NCI-H748 (cell line): ENCODE data around the gene EXOSC10.
"Not testable (repeated sequence)": the region's sequence is repeated elsewhere in the genome, so short reads cannot be mapped to it uniquely, and the experiment has no call there.

Source experiments
- DNase-seq: peaks from one replicate; lab custom pipeline; 2025; ENCODE audit not compliant: unreplicated experiment; lab: John Stamatoyannopoulos, UW

Gene EXOSC10

GRCh38 chr1:11109047-11109760 lies 9.5 kb upstream of the EXOSC10 start:
- DNase-seq: no peak

GRCh38 chr1:11107599-11107998 lies 7.9 kb upstream of the EXOSC10 start:
- DNase-seq: no peak

GRCh38 chr1:11105586-11105985 lies 5.9 kb upstream of the EXOSC10 start:
- DNase-seq: no peak

DNA sequence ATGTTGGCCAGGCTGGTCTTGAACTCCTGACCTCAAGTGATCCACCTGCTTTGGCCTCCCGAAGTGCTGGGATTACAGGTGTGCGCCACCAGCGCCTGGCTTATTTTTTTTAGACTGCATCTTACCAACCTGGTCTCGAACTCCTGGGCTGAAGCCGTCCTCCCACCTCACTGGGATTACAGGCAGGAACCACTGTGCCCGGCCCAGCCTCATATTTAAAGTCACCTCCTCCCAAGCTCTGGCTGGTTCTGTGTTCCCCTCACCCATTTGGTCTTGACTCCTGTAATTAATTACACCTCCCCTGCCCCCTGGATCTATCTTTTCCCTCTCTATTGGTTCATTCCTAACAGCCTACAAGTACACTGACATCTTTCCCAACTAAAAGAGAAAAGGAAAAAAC lies 1.7 kb upstream of the EXOSC10 start:
- no peak for DNase-seq

DNA sequence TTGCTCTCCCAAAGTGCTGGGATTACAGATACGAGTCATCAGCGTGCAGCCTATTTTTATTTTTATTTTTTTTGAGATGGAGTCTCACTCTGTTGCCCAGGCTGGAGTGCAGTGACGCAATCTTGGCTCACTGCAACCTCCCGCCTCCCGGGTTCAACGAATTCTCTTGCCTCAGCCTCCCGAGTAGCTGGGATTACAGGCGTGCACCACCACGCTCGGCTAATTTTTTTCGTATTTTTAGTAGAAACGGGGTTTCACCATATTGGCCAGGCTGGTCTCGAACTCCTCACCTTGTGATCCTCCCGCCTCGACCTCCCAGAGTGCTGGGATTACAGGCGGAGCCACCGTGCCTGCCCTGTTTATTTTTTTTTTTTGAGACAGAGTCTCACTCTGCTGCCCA lies 1.1 kb upstream of the EXOSC10 start:
- DNase-seq: not testable (repeated sequence)

DNA sequence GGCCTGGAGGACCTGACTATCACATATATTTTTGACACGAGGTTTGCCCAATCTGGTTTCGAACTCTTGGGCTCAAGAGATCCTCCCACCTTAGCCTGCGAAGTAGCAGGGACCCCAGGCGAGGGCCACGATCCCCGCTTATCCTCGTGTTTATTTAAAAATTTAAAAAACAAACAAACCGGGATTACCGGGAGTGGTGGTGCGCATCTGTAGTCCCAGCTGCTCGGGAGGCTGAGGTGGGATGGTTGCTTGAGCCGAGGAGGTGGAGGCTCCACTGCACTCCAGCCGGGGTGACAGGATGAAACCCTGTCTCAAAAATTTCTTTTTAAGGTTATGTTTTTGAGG lies 452 bp upstream of the EXOSC10 start:
- DNase-seq: peak; percentile 41

- no peak for DNase-seq
Measured at GRCh38 chr1:11098931-11099309, 749 bp downstream of the EXOSC10 start.

- DNase-seq: not testable (repeated sequence)
Measured at GRCh38 chr1:11083784-11084183, 15.9 kb downstream of the EXOSC10 start.

- DNase-seq: no peak
Measured at GRCh38 chr1:11080931-11081330, 18.7 kb downstream of the EXOSC10 start.

DNA sequence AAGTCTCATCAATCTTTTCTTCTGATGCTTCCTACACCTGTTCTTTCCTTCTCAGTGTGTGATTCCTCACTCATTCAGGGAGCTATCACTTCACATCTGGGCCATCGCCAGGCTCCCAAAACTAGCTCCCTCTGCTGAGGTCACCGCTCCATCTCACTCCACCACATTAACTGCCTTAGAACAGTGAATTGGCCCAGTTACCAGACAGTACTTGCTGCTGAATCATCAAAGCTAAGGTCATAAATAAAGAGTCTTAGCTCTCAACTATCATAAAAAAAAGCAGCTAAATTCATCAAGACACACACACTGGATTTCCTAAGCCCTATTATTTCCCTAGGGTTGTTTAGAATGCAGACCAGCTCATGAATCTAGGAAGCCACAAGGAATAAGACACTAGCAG lies 21.0 kb downstream of the EXOSC10 start:
- no peak for DNase-seq

- DNase-seq: not testable (repeated sequence)
Measured at GRCh38 chr1:11073398-11073797, 26.3 kb downstream of the EXOSC10 start.

DNA sequence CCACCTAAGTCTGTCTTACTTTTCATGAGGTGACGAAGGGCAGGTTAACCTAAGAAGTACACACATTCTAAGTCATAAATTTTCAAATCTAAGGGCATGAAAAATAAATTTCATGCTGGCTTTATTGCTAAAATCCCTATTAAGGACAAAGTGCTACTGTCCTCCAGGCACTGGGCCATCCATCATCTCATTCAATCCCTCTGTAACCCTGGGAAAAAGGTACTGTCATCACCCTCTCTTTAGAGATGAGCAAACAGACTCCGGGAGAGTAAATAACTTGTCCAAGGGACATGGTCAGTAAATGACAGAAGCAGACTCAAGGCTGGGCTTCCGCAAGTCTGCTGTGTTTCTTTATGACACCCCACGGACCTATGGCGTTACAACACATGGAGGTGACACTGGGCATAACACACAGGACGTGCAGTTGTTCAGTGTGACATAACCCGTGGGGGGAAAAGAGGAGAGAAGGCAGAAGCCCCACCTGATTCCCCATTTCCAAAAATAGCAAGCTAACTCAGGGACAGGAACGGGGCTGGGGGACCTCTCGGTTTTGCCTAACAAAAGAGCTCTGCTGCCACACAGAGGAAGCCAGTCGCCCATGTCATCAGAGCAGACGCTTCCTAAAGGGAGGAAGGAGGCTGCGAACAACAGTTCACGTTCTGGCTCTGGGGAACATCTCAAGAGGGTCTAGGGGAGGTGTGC lies 27.3 kb downstream of the EXOSC10 start:
- no peak for DNase-seq

DNA sequence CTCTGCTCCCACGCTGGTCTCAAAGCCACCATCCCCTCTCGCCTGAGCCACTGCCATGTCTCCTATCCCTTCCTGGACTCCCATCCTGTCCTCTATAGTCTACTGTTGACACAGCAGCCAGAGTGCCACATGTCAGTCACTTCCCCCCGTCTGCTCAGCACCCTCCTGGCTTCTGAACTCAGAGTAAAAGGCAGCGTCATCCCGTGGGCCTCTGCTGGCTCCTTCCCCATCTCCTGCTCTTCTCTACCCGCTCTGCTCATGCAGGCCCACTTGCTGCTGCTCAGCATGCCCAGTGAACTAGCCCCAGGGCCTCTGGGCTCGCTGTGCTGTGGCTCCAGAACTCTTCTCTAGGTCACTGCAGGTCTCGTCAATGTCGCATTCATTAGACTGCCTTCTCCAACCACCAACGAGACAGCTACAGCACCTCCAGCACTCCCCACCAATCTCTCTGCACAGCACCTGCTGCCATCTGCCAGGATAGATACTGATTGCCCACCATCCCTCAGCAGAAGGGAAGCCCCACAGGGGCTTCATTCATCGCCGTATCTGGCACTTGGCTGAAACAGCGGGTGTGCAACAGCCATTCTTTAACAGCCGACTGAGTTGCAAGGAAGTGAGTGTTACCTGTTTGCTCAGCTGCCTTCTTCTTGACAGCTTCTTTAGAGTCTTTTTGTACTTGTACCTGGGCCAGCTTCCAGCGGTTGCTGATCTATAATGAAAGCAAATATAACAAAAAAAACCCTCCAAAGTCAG lies 28.0 kb downstream of the EXOSC10 start:
- no peak for DNase-seq

- no peak for DNase-seq
Measured at GRCh38 chr1:11070876-11071275, 28.8 kb downstream of the EXOSC10 start.

DNA sequence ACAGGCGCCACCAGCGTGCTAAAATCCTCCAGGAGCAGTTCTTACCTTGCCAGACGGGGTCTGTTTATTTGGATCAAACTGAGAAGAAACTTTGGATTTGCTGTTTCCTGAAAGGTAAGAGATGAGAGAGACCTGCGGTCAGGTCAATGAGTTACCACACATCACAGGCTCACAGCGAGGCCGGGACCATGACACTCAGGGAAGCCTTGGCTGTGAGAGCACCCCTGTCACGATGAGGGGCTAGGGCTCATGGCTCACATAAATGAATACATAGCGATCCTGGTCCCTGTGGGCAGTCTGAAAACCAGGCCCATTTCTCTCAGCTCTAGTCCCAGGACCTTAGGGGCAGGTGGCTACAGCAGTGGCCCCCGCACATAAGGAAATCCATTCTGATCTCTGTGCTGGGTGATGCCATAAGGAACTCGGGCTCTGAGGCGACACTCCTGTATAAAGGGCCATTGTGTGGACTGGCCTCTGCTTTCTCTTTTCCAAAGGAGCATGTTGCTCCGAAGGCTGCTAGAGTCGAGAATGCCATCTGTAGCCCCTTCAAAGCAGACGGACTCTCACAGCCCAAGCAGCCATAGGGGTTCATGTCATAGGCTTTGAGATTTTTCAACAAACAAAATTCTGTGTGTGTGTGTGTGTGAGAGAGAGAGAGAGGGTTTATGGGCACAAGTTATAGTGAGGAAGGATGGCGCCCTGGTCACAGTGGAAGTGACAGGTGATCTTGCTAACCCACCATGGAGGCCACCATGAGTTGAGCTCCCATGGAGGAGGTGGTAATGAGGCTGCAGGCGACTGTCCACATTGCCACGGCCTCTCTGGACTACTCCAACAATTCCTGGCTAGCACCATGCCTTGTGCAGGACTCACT lies 30.8 kb downstream of the EXOSC10 start:
- DNase-seq: no peak

GRCh38 chr1:11067716-11068599 lies 31.7 kb downstream of the EXOSC10 start:
- DNase-seq: no peak

DNA sequence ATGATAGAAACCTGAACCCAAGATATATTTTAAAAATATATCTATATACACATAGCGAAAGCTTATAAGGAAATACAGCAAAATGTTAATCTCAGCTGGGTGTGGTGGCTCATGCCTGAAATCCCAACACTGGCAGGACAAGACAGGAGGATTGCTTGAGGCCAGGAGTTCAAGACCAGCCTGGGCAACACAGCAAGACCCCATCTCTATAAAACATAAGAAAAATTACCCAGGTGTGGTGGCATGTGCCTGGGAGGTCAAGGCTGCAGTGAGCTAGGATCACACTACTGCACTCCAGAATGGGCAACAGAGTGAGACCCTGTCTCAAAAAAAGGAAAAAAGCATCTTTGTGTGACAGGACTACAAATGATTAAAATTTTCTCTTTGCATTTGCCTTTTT lies 33.9 kb downstream of the EXOSC10 start:
- DNase-seq: no peak

DNA sequence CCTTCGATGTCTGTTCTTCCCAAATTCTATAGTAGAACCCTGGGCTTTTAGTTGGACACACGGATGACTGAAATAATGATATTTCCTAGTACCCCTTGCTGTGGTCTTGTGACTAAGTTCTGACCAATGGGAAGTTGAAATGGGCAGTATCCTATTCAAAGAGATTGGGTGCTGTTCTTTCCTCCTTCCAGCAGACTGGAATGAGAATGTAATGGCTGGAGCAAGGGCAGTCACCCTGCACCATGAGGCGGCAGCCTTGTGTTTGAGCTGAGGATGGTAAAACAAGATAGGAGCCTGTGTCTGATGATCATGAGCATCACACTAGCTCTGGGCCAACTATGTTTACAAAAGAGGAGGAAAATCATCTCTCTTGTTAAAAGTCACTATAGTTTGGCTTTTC lies 34.7 kb downstream of the EXOSC10 start:
- DNase-seq: no peak

- peak; percentile 6 for DNase-seq
Measured at GRCh38 chr1:11063937-11064537, 35.6 kb downstream of the EXOSC10 start.

DNA sequence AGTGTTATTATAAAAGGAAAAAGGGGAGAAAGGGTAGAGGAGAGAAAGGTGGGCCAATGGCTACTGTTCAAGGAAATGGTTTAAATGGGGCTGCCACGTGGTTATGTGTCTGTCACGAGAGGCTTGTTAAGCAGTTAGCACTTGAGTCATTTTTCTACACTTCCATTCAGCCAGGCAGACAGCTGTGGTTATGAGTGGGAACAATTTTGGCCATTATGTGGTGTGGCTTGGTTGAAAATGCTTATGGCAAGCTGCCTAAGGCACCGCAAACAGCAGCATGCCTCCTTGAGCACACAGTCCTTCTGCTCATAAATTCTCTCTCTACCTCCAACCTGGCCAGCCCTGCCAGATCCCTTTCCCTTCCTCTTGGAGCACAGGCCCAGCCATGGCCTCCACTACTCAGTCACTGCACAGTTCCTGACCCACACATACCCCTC lies 36.7 kb downstream of the EXOSC10 start:
- DNase-seq: no peak
